ENCODE results near the gene SPATA4.

GRCh38 chr4:176209535-176209934 lies 14.2 kb upstream of the SPATA4 start:
- TF ChIP-seq CTCF (IDR thresholded peaks at IDR 0.05; ENCODE audit: low read depth, low read length) (no peak), POLR2A (IDR thresholded peaks at IDR 0.05; ENCODE audit: extremely low read depth, insufficient read length) (no peak)

All from NB4 (cell line).